Gastrocnemius medialis (tissue), 4 donors: Measurements from ENCODE around the gene SV2C.

ENCODE experiments used
- CTCF ChIP-seq, 5 experiments: fragments of 450-650 bp in 3 of 5; fragments of 200-600 bp in 2 of 5; sonication (generic) in 2 of 5; IDR thresholded peaks in 4 of 5; conservative IDR thresholded peaks in 1 of 5; 1 replicate in 4 of 5; 2 replicates in 1 of 5; pipeline ENCODE4 v1.5.1; 2016 to 2019; ENCODE audit warnings: antibody characterized with exemption in 5 of 5, mild to moderate bottlenecking in 3 of 5, moderate library complexity in 3 of 5
- POLR2A ChIP-seq, 2 donors: fragments of 450-650 bp; IDR thresholded peaks; one replicate each; pipeline ENCODE4 v1.6.1; 2017; ENCODE audit warnings: antibody characterized with exemption in 2 of 2, mild to moderate bottlenecking in 2 of 2, moderate library complexity in 2 of 2

- TF ChIP-seq CTCF (IDR thresholded peaks at IDR 0.05 in 4 of 5, conservative IDR thresholded peaks at IDR 0.05 in 1 of 5) (peak in 1 of 5 experiments; percentile 11), POLR2A (IDR thresholded peaks at IDR 0.05) (no peak)
Observed at GRCh38 chr5:76074487-76075065, 8.6 kb upstream of the SV2C start.
